ENCODE measurements around the gene KLC3.

The KLC3 gene

GRCh38 chr19:45340232-45340898 lies at the start of gene KLC3:
Gene KLC3 (plus strand): TSS chr19:45340750. CDS start chr19:45345542, 4,792 bp downstream.
- DNase-seq: peak in 1 of 2 donors; percentile 25
- peak within 1 kb of the TSS; percentile 78 for H3K4me3 Mint-ChIP-seq
- H3K27me3 Mint-ChIP-seq: peaks cover 36% of the 10 kb centered on the region
- H3K9me3 Mint-ChIP-seq: no peaks in the 10 kb centered on the region
- ATAC-seq: peak; percentile 26
- peaks cover 6% of the 10 kb centered on the region for H3K4me1 Mint-ChIP-seq
- H3K27ac Mint-ChIP-seq: no peak within 1 kb of the TSS

GRCh38 chr19:45291834-45292233 lies 48.7 kb upstream of the KLC3 start:
- peaks cover 10% of the 10 kb centered on the region for H3K4me1 Mint-ChIP-seq
- peak overlapping the region in 1 of 2 donors; percentile 75 for H3K27ac Mint-ChIP-seq
- DNase-seq (no peak), ATAC-seq (no peak)
- H3K9me3 Mint-ChIP-seq: no peaks in the 10 kb centered on the region
- no peak overlapping the region for H3K4me3 Mint-ChIP-seq
- H3K27me3 Mint-ChIP-seq: no peaks in the 10 kb centered on the region

- no peaks in the 10 kb centered on the region for H3K27me3 Mint-ChIP-seq
- DNase-seq: no peak
- H3K27ac Mint-ChIP-seq: peak overlapping the region in 1 of 2 donors; percentile 79
- no peaks in the 10 kb centered on the region for H3K9me3 Mint-ChIP-seq
- no peak overlapping the region for H3K4me3 Mint-ChIP-seq
- peaks cover 10% of the 10 kb centered on the region for H3K4me1 Mint-ChIP-seq
- no peak for ATAC-seq
Measured at GRCh38 chr19:45293682-45294081, 46.9 kb upstream of the KLC3 start.

- Mint-ChIP-seq H3K4me3 (no peak overlapping the region), H3K9me3 (no peaks in the 10 kb centered on the region), H3K27me3 (no peaks in the 10 kb centered on the region), H3K27ac (peak overlapping the region in 1 of 2 donors; percentile 6), H3K4me1 (peaks cover 10% of the 10 kb centered on the region)
- no peak for ATAC-seq
- DNase-seq: no peak
Measured at GRCh38 chr19:45294291-45295029, 46.1 kb upstream of the KLC3 start.

- no peak for ATAC-seq
- Mint-ChIP-seq H3K4me3 (no peak overlapping the region), H3K27ac (no peak overlapping the region), H3K4me1 (peaks cover 10% of the 10 kb centered on the region), H3K9me3 (no peaks in the 10 kb centered on the region), H3K27me3 (no peaks in the 10 kb centered on the region)
- DNase-seq: no peak
Measured at GRCh38 chr19:45295873-45296272, 44.7 kb upstream of the KLC3 start.

GRCh38 chr19:45296355-45296754 lies 44.2 kb upstream of the KLC3 start:
- ATAC-seq: no peak
- DNase-seq: no peak
- Mint-ChIP-seq H3K4me1 (peaks cover 10% of the 10 kb centered on the region), H3K27me3 (no peaks in the 10 kb centered on the region), H3K27ac (peak overlapping the region in 1 of 2 donors; percentile 14), H3K9me3 (no peaks in the 10 kb centered on the region), H3K4me3 (no peak overlapping the region)

GRCh38 chr19:45297674-45298073 lies 42.9 kb upstream of the KLC3 start:
- DNase-seq (no peak), ATAC-seq (peak; percentile 42)
- no peak overlapping the region for H3K27ac Mint-ChIP-seq
- H3K27me3 Mint-ChIP-seq: no peaks in the 10 kb centered on the region
- H3K9me3 Mint-ChIP-seq: no peaks in the 10 kb centered on the region
- H3K4me3 Mint-ChIP-seq: no peak overlapping the region
- H3K4me1 Mint-ChIP-seq: peaks cover 10% of the 10 kb centered on the region

- H3K4me3 Mint-ChIP-seq: no peak overlapping the region
- peak overlapping the region in 1 of 2 donors; percentile 69 for H3K27ac Mint-ChIP-seq
- DNase-seq: no peak
- H3K27me3 Mint-ChIP-seq: no peaks in the 10 kb centered on the region
- H3K4me1 Mint-ChIP-seq: peaks cover 10% of the 10 kb centered on the region
- no peaks in the 10 kb centered on the region for H3K9me3 Mint-ChIP-seq
- no peak for ATAC-seq
Measured at GRCh38 chr19:45298264-45298663, 42.3 kb upstream of the KLC3 start.

GRCh38 chr19:45299719-45300118 lies 40.8 kb upstream of the KLC3 start:
- no peaks in the 10 kb centered on the region for H3K4me1 Mint-ChIP-seq
- DNase-seq (no peak), ATAC-seq (no peak)
- no peaks in the 10 kb centered on the region for H3K9me3 Mint-ChIP-seq
- no peak overlapping the region for H3K27ac Mint-ChIP-seq
- no peaks in the 10 kb centered on the region for H3K27me3 Mint-ChIP-seq
- H3K4me3 Mint-ChIP-seq: no peak overlapping the region

- no peak overlapping the region for H3K27ac Mint-ChIP-seq
- ATAC-seq: no peak
- no peaks in the 10 kb centered on the region for H3K9me3 Mint-ChIP-seq
- no peak overlapping the region for H3K4me3 Mint-ChIP-seq
- H3K27me3 Mint-ChIP-seq: no peaks in the 10 kb centered on the region
- no peaks in the 10 kb centered on the region for H3K4me1 Mint-ChIP-seq
- DNase-seq: no peak
Measured at GRCh38 chr19:45302416-45302815, 38.1 kb upstream of the KLC3 start.

- DNase-seq (no peak), ATAC-seq (no peak)
- H3K4me3 Mint-ChIP-seq: no peak overlapping the region
- no peaks in the 10 kb centered on the region for H3K4me1 Mint-ChIP-seq
- H3K27me3 Mint-ChIP-seq: no peaks in the 10 kb centered on the region
- H3K9me3 Mint-ChIP-seq: no peaks in the 10 kb centered on the region
- H3K27ac Mint-ChIP-seq: no peak overlapping the region
Measured at GRCh38 chr19:45303269-45304060, 37.1 kb upstream of the KLC3 start.

- H3K4me1 Mint-ChIP-seq: no peaks in the 10 kb centered on the region
- no peak overlapping the region for H3K4me3 Mint-ChIP-seq
- H3K9me3 Mint-ChIP-seq: no peaks in the 10 kb centered on the region
- H3K27me3 Mint-ChIP-seq: no peaks in the 10 kb centered on the region
- no peak overlapping the region for H3K27ac Mint-ChIP-seq
- ATAC-seq: no peak
- DNase-seq: no peak
Measured at GRCh38 chr19:45304141-45304926, 36.2 kb upstream of the KLC3 start.

- DNase-seq: no peak
- ATAC-seq: peak; percentile 23
- Mint-ChIP-seq H3K4me3 (no peak overlapping the region), H3K27me3 (no peaks in the 10 kb centered on the region), H3K27ac (no peak overlapping the region), H3K9me3 (no peaks in the 10 kb centered on the region), H3K4me1 (no peaks in the 10 kb centered on the region)
Measured at GRCh38 chr19:45305007-45305406, 35.5 kb upstream of the KLC3 start.

GRCh38 chr19:45305421-45305820 lies 35.1 kb upstream of the KLC3 start:
- DNase-seq (no peak), ATAC-seq (no peak)
- no peaks in the 10 kb centered on the region for H3K4me1 Mint-ChIP-seq
- H3K27ac Mint-ChIP-seq: no peak overlapping the region
- H3K4me3 Mint-ChIP-seq: no peak overlapping the region
- no peaks in the 10 kb centered on the region for H3K9me3 Mint-ChIP-seq
- no peaks in the 10 kb centered on the region for H3K27me3 Mint-ChIP-seq

GRCh38 chr19:45306040-45306439 lies 34.5 kb upstream of the KLC3 start:
- H3K4me3 Mint-ChIP-seq: no peak overlapping the region
- ATAC-seq: no peak
- no peak for DNase-seq
- H3K9me3 Mint-ChIP-seq: no peaks in the 10 kb centered on the region
- H3K4me1 Mint-ChIP-seq: no peaks in the 10 kb centered on the region
- peak overlapping the region in 1 of 2 donors; percentile 38 for H3K27ac Mint-ChIP-seq
- peaks cover under 1% of the 10 kb centered on the region for H3K27me3 Mint-ChIP-seq
